BE2C (cell line): ENCODE results near the gene KCNH1.
"Not testable (repeated sequence)": the region's sequence is repeated elsewhere in the genome, so short reads cannot be mapped to it uniquely, and the experiment has no call there.

Experiments used
- DNase-seq: peaks from one replicate; pipeline ENCODE4 v3.0.0-alpha.2; 2020
- H3K27me3 ChIP-seq: fragments of 250-450 bp; sonication (Bioruptor Pico); 2 replicates; pipeline ENCODE4 v1.5.1; 2020; ENCODE audit warnings: mild to moderate bottlenecking
- H3K36me3 ChIP-seq: fragments of 250-450 bp; sonication (Bioruptor Pico); 2 replicates; pipeline ENCODE4 v1.5.1; 2020; ENCODE audit warnings: mild to moderate bottlenecking
- H3K4me1 ChIP-seq: fragments of 250-450 bp; sonication (Bioruptor Pico); 2 replicates; pipeline ENCODE4 v1.5.1; 2020
- H3K4me3 ChIP-seq: 2 replicates; pipeline ENCODE4 v1.5.1; 2011; ENCODE audit warnings: low read depth, low read length
- H3K9me3 ChIP-seq: fragments of 250-450 bp; sonication (Bioruptor Pico); 2 replicates; pipeline ENCODE4 v1.5.1; 2020
- TF ChIP-seq, protein P1 (sequence below): IDR thresholded peaks from 2 replicates; pipeline ENCODE4 v1.5.1; 2012; ENCODE audit warnings: mild to moderate bottlenecking, low read depth, low read length

Gene KCNH1

GRCh38 chr1:211066781-211067384 is 67.1 kb downstream of the KCNH1 start:
- Histone ChIP-seq H3K4me3 (no peak overlapping the region), H3K9me3 (no peaks in the 10 kb centered on the region), H3K27me3 (no peaks in the 10 kb centered on the region), H3K4me1 (no peaks in the 10 kb centered on the region), H3K36me3 (no peaks in the 10 kb centered on the region)
- TF ChIP-seq, protein P1, sequence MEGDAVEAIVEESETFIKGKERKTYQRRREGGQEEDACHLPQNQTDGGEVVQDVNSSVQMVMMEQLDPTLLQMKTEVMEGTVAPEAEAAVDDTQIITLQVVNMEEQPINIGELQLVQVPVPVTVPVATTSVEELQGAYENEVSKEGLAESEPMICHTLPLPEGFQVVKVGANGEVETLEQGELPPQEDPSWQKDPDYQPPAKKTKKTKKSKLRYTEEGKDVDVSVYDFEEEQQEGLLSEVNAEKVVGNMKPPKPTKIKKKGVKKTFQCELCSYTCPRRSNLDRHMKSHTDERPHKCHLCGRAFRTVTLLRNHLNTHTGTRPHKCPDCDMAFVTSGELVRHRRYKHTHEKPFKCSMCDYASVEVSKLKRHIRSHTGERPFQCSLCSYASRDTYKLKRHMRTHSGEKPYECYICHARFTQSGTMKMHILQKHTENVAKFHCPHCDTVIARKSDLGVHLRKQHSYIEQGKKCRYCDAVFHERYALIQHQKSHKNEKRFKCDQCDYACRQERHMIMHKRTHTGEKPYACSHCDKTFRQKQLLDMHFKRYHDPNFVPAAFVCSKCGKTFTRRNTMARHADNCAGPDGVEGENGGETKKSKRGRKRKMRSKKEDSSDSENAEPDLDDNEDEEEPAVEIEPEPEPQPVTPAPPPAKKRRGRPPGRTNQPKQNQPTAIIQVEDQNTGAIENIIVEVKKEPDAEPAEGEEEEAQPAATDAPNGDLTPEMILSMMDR, result no peak
- no peak for DNase-seq

- not testable (repeated sequence) for H3K4me3 ChIP-seq, DNase-seq, H3K27me3 ChIP-seq
Measured at GRCh38 chr1:211041838-211042237, 92.1 kb downstream of the KCNH1 start.

GRCh38 chr1:211037095-211037494 is 96.9 kb downstream of the KCNH1 start:
- DNase-seq, result no peak
- H3K36me3 ChIP-seq, result no peaks in the 10 kb centered on the region
- no peaks in the 10 kb centered on the region for H3K9me3 ChIP-seq
- no peak overlapping the region for H3K4me3 ChIP-seq
- TF ChIP-seq, protein P1, result no peak
- H3K4me1 ChIP-seq, result no peaks in the 10 kb centered on the region
- peaks cover 3% of the 10 kb centered on the region for H3K27me3 ChIP-seq

More at GRCh38 chr1:211041838-211042237, 92.1 kb downstream of the KCNH1 start:
- H3K4me1 ChIP-seq, H3K36me3 ChIP-seq, H3K9me3 ChIP-seq: not testable (repeated sequence)

DNA sequence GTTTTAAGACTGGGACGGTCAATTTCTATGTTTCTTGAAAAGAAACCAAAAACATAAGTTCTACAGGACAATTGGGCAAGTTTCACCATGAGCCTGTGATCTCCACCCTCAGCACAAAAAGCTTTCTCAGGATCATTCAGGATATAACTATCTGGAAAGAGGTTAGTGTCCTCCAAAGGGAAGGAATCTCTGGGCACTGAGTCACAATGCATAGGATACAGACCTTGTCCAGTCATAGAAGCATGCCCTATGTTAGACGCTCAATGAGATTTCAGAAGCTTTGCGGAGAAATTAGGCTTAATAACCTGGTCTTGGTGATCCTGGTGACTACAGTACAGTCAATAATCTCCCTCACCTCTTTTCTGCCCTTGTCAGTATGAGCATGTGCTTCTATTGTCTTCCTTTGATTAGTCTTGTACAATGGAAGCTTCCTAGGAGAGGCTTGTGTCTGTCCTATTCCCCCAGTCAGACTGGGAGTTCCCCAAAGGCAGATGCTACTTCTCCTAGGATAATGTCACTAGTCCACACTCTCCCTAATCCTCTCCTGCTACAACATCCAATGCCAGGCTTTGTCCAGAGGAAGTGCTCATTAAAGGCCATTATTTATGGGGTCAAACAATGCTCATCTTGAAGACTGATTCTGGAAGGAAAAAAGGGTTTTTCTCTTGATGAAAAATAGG is 97.4 kb downstream of the KCNH1 start:
- DNase-seq, result no peak
- no peak overlapping the region for H3K4me3 ChIP-seq
- TF ChIP-seq, protein P1, result no peak
- H3K4me1 ChIP-seq, result no peaks in the 10 kb centered on the region
- no peaks in the 10 kb centered on the region for H3K36me3 ChIP-seq
- H3K9me3 ChIP-seq, result no peaks in the 10 kb centered on the region
- H3K27me3 ChIP-seq, result peaks cover 3% of the 10 kb centered on the region

- TF ChIP-seq, protein P1, result no peak
- Histone ChIP-seq H3K4me3 (no peak overlapping the region), H3K36me3 (no peaks in the 10 kb centered on the region), H3K27me3 (peaks cover 1% of the 10 kb centered on the region), H3K4me1 (no peaks in the 10 kb centered on the region), H3K9me3 (no peaks in the 10 kb centered on the region)
- no peak for DNase-seq
Measured at GRCh38 chr1:211035821-211036380, 98.0 kb downstream of the KCNH1 start.

- TF ChIP-seq, protein P1, result no peak
Measured at GRCh38 chr1:211033921-211034525, 99.9 kb downstream of the KCNH1 start.

More at GRCh38 chr1:211033921-211034525, 99.9 kb downstream of the KCNH1 start:
- H3K4me1 ChIP-seq, result no peaks in the 10 kb centered on the region
- no peaks in the 10 kb centered on the region for H3K9me3 ChIP-seq
- no peak overlapping the region for H3K4me3 ChIP-seq
- H3K36me3 ChIP-seq, result no peaks in the 10 kb centered on the region
- no peaks in the 10 kb centered on the region for H3K27me3 ChIP-seq
- no peak for DNase-seq
